ENCODE results near the gene LMAN2L.
"Not testable (repeated sequence)": the region's sequence is repeated elsewhere in the genome, so short reads cannot be mapped to it uniquely, and the experiment has no call there.

The LMAN2L gene

DNA sequence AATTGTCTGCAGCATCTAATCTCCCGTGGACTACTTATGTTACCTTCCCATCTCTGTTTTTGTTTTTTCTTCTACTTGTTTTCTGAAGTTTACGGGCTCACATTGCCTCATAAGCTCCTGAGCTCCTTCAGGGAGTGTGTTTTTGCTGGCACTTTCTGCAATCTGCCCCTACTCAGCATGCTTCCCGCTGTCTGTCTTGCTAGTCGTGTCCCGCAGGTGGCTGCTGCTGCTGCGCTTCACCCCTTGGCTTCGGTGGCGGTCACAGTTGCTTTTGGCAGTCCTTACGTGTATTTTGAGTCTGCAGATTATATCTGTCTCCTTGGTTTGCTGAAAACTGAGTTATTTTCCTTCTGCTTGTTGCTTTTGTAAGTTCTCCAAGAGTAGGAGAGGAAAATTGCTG lies 60.0 kb downstream of the LMAN2L start:
- no peaks in the 10 kb centered on the region for H3K27me3 ChIP-seq (ENCODE audit: control insufficient read depth, insufficient read depth, low read length)
- H3K9me3 ChIP-seq (ENCODE audit: control insufficient read depth, insufficient read depth, low read length), result no peaks in the 10 kb centered on the region
- no peak overlapping the region for H3K4me3 ChIP-seq (ENCODE audit: low read depth, low read length)
- H3K36me3 ChIP-seq (ENCODE audit: control insufficient read depth, insufficient read depth, low read length), result no peaks in the 10 kb centered on the region
- H3K9ac ChIP-seq (ENCODE audit: low read depth, low read length), result no peak overlapping the region
- peaks cover 2% of the 10 kb centered on the region for H3K4me1 ChIP-seq (ENCODE audit: control insufficient read depth, insufficient read depth, low read length)

DNA sequence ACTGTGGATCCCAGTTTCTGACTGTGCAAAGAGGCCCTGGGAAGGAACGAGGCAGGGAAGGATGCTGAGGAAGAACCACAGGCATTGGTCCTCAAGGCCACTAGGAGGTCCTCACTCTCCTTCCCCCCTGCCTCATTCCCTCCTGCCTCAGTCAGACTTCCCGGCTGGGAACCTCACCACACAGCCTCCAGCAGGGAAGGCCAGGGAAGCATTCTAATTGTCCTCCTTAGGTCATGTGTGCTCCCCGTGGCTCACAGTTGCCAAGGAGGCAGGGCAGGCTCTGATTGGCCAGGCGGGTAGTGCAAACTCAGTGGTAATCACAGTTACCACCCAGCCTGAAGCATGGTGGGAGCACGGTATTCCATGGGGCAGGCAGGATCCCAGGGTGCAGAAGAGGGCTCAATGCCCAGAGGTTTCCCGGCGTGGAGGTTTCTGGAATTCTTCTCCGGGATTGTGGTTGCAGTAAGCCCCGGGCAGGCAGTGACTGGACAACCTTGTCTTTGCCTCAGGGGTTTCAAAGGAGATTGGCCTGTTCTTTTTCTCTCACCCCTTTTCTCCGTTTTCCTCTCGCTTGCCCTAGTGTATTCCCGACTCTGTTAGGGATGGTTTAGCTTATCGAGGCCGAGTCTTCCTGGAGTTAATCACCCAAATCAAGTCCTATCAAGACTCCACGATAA lies 70.2 kb downstream of the LMAN2L start:
- no peaks in the 10 kb centered on the region for H3K27me3 ChIP-seq (ENCODE audit: control insufficient read depth, insufficient read depth, low read length)
- no peaks in the 10 kb centered on the region for H3K36me3 ChIP-seq (ENCODE audit: control insufficient read depth, insufficient read depth, low read length)
- H3K4me1 ChIP-seq (ENCODE audit: control insufficient read depth, insufficient read depth, low read length), result no peaks in the 10 kb centered on the region
- no peaks in the 10 kb centered on the region for H3K9me3 ChIP-seq (ENCODE audit: control insufficient read depth, insufficient read depth, low read length)
- no peak overlapping the region for H3K9ac ChIP-seq (ENCODE audit: low read depth, low read length)
- no peak overlapping the region for H3K4me3 ChIP-seq (ENCODE audit: low read depth, low read length)

DNA sequence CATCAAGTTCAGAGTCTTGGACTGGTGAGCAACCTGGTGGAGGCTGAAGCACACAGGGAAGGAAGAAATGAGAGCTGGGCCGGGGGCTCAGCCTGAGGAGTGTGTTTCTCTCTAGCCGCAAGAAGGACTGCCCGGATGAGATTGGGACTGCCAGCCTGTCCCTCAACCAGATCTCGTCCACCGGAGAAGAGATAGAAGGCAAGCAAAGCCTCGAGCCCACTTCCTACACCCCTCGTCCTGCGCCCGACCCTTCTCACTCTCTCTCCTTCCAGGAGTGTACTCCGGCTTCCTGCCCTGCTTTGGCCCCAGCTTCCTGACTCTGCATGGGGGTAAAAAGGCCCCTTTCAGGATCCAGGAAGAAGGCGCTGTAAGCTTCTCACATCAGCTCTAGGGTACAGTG lies 71.1 kb downstream of the LMAN2L start:
- no peak overlapping the region for H3K9ac ChIP-seq (ENCODE audit: low read depth, low read length)
- no peaks in the 10 kb centered on the region for H3K4me1 ChIP-seq (ENCODE audit: control insufficient read depth, insufficient read depth, low read length)

DNA sequence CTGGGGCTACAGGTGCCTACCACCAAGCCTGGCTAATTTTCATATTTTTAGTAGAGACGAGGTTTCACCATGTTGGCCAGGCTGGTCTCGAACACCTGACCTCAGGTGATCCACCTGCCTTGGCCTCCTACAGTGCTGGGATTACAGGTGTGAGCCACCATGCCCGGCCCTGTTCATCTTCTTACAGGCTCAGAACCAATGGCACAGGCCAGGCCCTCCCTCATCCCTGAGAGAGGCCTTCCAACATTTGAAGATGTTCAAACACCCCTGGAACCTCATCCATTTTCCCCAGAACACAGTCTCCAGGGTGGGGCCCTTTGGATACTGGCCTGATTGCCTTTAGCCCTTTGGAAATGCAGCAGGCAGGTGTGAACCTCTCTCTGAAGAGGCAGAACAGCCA lies 74.1 kb downstream of the LMAN2L start:
- not testable (repeated sequence) for H3K9me3 ChIP-seq (ENCODE audit: control insufficient read depth, insufficient read depth, low read length); H3K27me3 ChIP-seq (ENCODE audit: control insufficient read depth, insufficient read depth, low read length); H3K4me3 ChIP-seq (ENCODE audit: low read depth, low read length); H3K36me3 ChIP-seq (ENCODE audit: control insufficient read depth, insufficient read depth, low read length); H3K4me1 ChIP-seq (ENCODE audit: control insufficient read depth, insufficient read depth, low read length); H3K9ac ChIP-seq (ENCODE audit: low read depth, low read length)

More for the DNA sequence above, 71.1 kb downstream of the LMAN2L start:
- Histone ChIP-seq H3K27me3 (ENCODE audit: control insufficient read depth, insufficient read depth, low read length) (no peaks in the 10 kb centered on the region), H3K36me3 (ENCODE audit: control insufficient read depth, insufficient read depth, low read length) (no peaks in the 10 kb centered on the region), H3K9me3 (ENCODE audit: control insufficient read depth, insufficient read depth, low read length) (no peaks in the 10 kb centered on the region), H3K4me3 (ENCODE audit: low read depth, low read length) (no peak overlapping the region)

DNA sequence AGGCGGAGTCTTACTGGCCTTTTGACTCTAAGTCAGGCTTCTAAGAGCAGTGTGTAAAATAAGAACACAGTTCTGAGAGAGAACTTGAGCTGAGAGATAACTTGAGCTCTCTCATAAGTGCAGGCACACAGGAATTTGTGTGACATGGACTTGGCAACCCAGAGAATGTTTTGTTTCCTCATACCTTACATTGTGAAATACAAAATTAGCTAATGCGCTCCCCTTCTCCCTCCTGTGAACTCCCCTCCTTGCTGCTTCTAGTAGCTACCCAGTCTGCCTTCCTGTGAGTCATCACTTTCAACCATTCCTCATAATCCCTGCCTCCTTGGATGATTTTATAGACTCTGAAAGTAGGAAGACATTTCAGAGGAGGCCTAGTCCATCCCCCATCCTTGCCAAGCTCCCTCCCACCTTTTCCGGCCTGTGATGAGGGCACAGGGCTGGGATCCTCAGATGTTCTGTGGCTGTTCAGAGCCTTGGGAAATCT lies 74.7 kb downstream of the LMAN2L start:
- no peaks in the 10 kb centered on the region for H3K9me3 ChIP-seq (ENCODE audit: control insufficient read depth, insufficient read depth, low read length)
- H3K36me3 ChIP-seq (ENCODE audit: control insufficient read depth, insufficient read depth, low read length), result no peaks in the 10 kb centered on the region
- H3K27me3 ChIP-seq (ENCODE audit: control insufficient read depth, insufficient read depth, low read length), result no peaks in the 10 kb centered on the region
- H3K4me3 ChIP-seq (ENCODE audit: low read depth, low read length), result no peak overlapping the region
- no peaks in the 10 kb centered on the region for H3K4me1 ChIP-seq (ENCODE audit: control insufficient read depth, insufficient read depth, low read length)
- no peak overlapping the region for H3K9ac ChIP-seq (ENCODE audit: low read depth, low read length)

DNA sequence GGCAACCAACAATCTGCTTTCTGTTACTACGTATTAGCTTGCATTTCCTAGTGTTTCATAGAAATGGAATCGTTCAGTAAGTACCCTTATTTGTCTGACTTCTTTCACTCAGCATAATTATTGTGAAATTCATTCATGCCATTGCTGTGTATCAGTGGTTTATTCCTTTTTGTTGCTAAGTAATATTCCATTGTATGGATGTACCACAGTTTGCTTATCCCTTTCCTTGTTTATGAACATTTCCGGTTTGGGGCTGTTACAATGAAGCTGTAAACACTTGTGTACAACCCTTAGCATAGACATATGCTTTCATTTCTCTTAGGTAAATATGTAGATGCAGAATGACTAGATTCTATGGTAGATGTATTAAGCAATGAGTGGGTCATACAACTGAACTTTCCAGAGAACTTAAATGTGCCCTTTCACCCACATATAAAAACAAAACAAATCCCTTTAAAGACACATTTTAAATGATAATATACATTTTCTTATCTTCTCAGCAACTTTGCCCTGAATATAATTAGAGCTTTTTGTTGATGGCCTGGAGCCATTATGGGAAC lies 75.4 kb downstream of the LMAN2L start:
- Histone ChIP-seq H3K9ac (ENCODE audit: low read depth, low read length) (no peak overlapping the region), H3K4me1 (ENCODE audit: control insufficient read depth, insufficient read depth, low read length) (no peaks in the 10 kb centered on the region), H3K4me3 (ENCODE audit: low read depth, low read length) (no peak overlapping the region), H3K36me3 (ENCODE audit: control insufficient read depth, insufficient read depth, low read length) (no peaks in the 10 kb centered on the region), H3K9me3 (ENCODE audit: control insufficient read depth, insufficient read depth, low read length) (no peaks in the 10 kb centered on the region), H3K27me3 (ENCODE audit: control insufficient read depth, insufficient read depth, low read length) (no peaks in the 10 kb centered on the region)

DNA sequence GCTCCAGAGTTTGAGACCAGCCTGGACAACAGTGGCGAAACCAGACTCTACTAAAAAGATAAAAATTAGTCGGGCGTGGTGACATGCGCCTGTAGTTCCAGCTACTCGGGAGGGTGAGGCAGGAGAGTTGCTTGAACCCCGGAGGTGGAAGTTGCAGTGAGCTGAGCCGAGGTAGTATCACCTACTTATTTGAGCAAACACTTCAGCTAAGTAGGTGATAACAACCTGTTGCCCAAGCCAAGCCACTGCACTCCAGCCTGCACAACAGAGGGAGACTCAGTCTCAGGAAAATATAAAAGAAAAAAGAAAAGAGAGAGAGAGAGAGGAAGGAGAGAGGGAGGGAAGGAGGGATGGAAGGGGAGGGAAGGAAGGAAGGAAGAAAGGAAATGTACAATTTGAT lies 76.0 kb downstream of the LMAN2L start:
- Histone ChIP-seq H3K9me3 (ENCODE audit: control insufficient read depth, insufficient read depth, low read length) (no peaks in the 10 kb centered on the region), H3K4me3 (ENCODE audit: low read depth, low read length) (no peak overlapping the region), H3K9ac (ENCODE audit: low read depth, low read length) (no peak overlapping the region), H3K36me3 (ENCODE audit: control insufficient read depth, insufficient read depth, low read length) (no peaks in the 10 kb centered on the region), H3K27me3 (ENCODE audit: control insufficient read depth, insufficient read depth, low read length) (no peaks in the 10 kb centered on the region), H3K4me1 (ENCODE audit: control insufficient read depth, insufficient read depth, low read length) (no peaks in the 10 kb centered on the region)

DNA sequence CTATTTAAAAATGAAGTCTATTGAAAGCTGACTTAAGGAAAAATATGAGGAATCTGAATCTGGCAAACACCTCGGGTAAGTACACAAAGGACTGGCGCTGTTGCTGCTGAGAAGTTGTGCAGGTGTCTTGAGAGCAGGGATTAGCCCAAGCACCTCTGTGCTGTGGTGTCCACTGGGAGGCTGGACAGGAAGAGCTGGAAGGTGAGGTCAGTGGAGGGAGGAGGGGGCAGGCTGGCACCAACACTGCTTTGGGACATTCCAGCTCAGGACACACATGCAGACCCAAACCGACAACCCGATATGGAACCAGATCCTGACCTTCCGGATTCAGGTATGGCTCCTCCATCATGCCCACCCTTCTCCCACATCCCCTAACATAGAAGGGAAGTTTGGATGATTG lies 76.7 kb downstream of the LMAN2L start:
- Histone ChIP-seq H3K9me3 (ENCODE audit: control insufficient read depth, insufficient read depth, low read length) (no peaks in the 10 kb centered on the region), H3K27me3 (ENCODE audit: control insufficient read depth, insufficient read depth, low read length) (no peaks in the 10 kb centered on the region), H3K9ac (ENCODE audit: low read depth, low read length) (no peak overlapping the region), H3K4me1 (ENCODE audit: control insufficient read depth, insufficient read depth, low read length) (no peaks in the 10 kb centered on the region), H3K36me3 (ENCODE audit: control insufficient read depth, insufficient read depth, low read length) (no peaks in the 10 kb centered on the region), H3K4me3 (ENCODE audit: low read depth, low read length) (no peak overlapping the region)

DNA sequence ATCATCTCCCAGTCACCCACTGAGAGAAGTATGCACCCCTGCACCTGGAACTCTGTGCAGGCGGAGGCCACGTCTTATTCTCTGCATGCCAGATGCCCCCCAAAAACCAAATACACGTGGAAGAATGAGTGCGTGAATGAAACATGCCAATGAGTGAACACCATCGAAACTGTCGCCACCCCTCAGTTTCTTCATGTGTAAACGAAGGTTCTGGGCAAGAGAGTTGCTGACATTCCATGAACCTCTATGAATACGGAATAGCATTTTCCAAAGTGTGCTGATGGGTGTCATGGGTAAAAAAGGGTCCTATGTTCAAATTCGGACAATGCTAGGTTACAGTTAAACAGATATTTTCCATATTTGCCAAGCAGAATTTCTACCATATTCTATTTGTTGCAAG lies 77.5 kb downstream of the LMAN2L start:
- Histone ChIP-seq H3K4me1 (ENCODE audit: control insufficient read depth, insufficient read depth, low read length) (no peaks in the 10 kb centered on the region), H3K9me3 (ENCODE audit: control insufficient read depth, insufficient read depth, low read length) (no peaks in the 10 kb centered on the region), H3K9ac (ENCODE audit: low read depth, low read length) (no peak overlapping the region), H3K27me3 (ENCODE audit: control insufficient read depth, insufficient read depth, low read length) (no peaks in the 10 kb centered on the region), H3K4me3 (ENCODE audit: low read depth, low read length) (no peak overlapping the region), H3K36me3 (ENCODE audit: control insufficient read depth, insufficient read depth, low read length) (no peaks in the 10 kb centered on the region)

DNA sequence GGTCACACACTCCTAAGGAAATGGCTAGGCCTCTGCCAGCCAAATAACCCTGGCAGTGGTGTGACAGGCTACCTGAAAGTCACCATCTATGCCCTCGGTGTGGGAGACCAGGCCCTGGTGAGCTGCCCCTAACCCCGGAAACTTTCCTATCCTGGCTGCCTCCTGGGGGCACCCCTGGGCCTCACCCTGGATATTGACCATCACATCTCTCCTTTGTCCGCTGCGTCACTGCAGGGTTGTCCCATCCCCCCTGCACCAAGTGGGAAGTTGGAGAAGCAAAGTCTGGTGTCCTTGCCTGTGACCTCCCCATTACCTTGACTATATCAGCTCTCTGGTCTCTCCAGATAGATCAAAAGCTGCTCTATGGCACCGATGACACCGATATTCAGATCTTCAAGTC lies 78.5 kb downstream of the LMAN2L start:
- peak overlapping the region; percentile 60 for H3K9ac ChIP-seq (ENCODE audit: low read depth, low read length)
- H3K4me3 ChIP-seq (ENCODE audit: low read depth, low read length), result no peak overlapping the region
- no peaks in the 10 kb centered on the region for H3K36me3 ChIP-seq (ENCODE audit: control insufficient read depth, insufficient read depth, low read length)
- H3K9me3 ChIP-seq (ENCODE audit: control insufficient read depth, insufficient read depth, low read length), result no peaks in the 10 kb centered on the region
- no peaks in the 10 kb centered on the region for H3K4me1 ChIP-seq (ENCODE audit: control insufficient read depth, insufficient read depth, low read length)
- no peaks in the 10 kb centered on the region for H3K27me3 ChIP-seq (ENCODE audit: control insufficient read depth, insufficient read depth, low read length)

DNA sequence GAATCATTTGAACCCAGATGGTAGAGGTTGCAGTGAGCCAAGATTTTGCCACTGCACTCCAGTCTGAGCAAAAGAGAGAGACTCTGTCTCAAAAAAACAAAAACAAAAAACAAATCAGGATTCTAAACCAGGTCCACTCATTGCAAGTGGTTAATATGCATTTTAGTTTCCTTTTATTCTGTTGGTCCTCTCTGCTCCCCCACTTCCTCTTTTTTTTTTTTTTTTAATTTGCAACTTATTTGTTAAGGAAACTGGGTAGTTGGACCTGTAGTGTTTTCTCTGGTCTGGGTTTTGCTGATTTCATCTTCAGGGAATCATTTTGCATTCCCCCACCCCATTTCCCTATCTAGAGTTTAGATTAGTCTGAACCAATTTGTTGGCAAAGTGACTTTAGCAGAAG lies 83.3 kb downstream of the LMAN2L start:
- no peaks in the 10 kb centered on the region for H3K27me3 ChIP-seq (ENCODE audit: control insufficient read depth, insufficient read depth, low read length)
- no peak overlapping the region for H3K9ac ChIP-seq (ENCODE audit: low read depth, low read length)
- H3K4me3 ChIP-seq (ENCODE audit: low read depth, low read length), result no peak overlapping the region

More for the DNA sequence above, 83.3 kb downstream of the LMAN2L start:
- no peaks in the 10 kb centered on the region for H3K9me3 ChIP-seq (ENCODE audit: control insufficient read depth, insufficient read depth, low read length)
- no peaks in the 10 kb centered on the region for H3K4me1 ChIP-seq (ENCODE audit: control insufficient read depth, insufficient read depth, low read length)
- no peaks in the 10 kb centered on the region for H3K36me3 ChIP-seq (ENCODE audit: control insufficient read depth, insufficient read depth, low read length)

Data from iPS-15b (cell line).